Gastrocnemius medialis (tissue), 4 donors: ENCODE measurements around the gene CEP350.

Experiments
- CTCF ChIP-seq, 5 experiments: fragments of 450-650 bp in 3 of 5; fragments of 200-600 bp in 2 of 5; sonication (generic) in 2 of 5; IDR thresholded peaks in 4 of 5; conservative IDR thresholded peaks in 1 of 5; 1 replicate in 4 of 5; 2 replicates in 1 of 5; pipeline ENCODE4 v1.5.1; 2016 to 2019; ENCODE audit warnings: antibody characterized with exemption in 5 of 5, mild to moderate bottlenecking in 3 of 5, moderate library complexity in 3 of 5
- POLR2A ChIP-seq, 2 donors: fragments of 450-650 bp; IDR thresholded peaks; one replicate each; pipeline ENCODE4 v1.6.1; 2017; ENCODE audit warnings: antibody characterized with exemption in 2 of 2, mild to moderate bottlenecking in 2 of 2, moderate library complexity in 2 of 2

DNA sequence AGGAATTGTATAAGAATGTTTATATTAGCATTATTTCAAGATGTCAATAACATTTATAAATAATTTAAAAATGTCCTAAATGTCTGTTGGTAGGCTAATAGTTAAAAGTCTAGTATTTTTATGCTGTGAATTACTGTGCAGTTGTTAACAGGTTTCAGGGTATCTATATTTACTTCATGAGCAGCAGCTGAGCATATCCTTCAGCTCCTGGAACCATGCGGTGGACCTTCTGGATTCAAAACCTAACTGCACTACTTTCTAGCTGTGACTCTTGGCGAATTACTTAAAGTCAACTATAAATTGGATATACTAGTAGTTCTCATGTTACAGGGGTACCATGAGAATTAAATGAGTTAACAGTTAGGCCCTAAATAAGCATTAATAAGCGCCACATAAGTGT is 3.7 kb downstream of the CEP350 start:
- no peak for TF ChIP-seq POLR2A (IDR thresholded peaks at IDR 0.05)
- no peak for TF ChIP-seq CTCF (IDR thresholded peaks at IDR 0.05 in 4 of 5, conservative IDR thresholded peaks at IDR 0.05 in 1 of 5)
